ENCODE results near the gene WASHC2C.
"Not testable (repeated sequence)": the region's sequence is repeated elsewhere in the genome, so short reads cannot be mapped to it uniquely, and the experiment has no call there.

The WASHC2C gene

GRCh38 chr10:45726703-45727420 lies at the start of gene WASHC2C:
TSS of gene WASHC2C (plus strand) at chr10:45727266. CDS start at chr10:45727318, 52 bp downstream.
- peak; percentile 90 for DNase-seq (ENCODE audit: low read depth)

- not testable (repeated sequence) for DNase-seq (ENCODE audit: low read depth)
Measured at GRCh38 chr10:45678467-45678866, 48.6 kb upstream of the WASHC2C start.

GRCh38 chr10:45710200-45710796 lies 16.8 kb upstream of the WASHC2C start:
- not testable (repeated sequence) for DNase-seq (ENCODE audit: low read depth)

- not testable (repeated sequence) for DNase-seq (ENCODE audit: low read depth)
Measured at GRCh38 chr10:45711223-45711622, 15.8 kb upstream of the WASHC2C start.

- DNase-seq (ENCODE audit: low read depth): not testable (repeated sequence)
Measured at GRCh38 chr10:45717053-45717452, 10.0 kb upstream of the WASHC2C start.

GRCh38 chr10:45717642-45718041 lies 9.4 kb upstream of the WASHC2C start:
- not testable (repeated sequence) for DNase-seq (ENCODE audit: low read depth)

GRCh38 chr10:45721503-45721902 lies 5.6 kb upstream of the WASHC2C start:
- not testable (repeated sequence) for DNase-seq (ENCODE audit: low read depth)

GRCh38 chr10:45723851-45724250 lies 3.2 kb upstream of the WASHC2C start:
- DNase-seq (ENCODE audit: low read depth): not testable (repeated sequence)

- not testable (repeated sequence) for DNase-seq (ENCODE audit: low read depth)
Measured at GRCh38 chr10:45727421-45727965, 427 bp downstream of the WASHC2C start.

- not testable (repeated sequence) for DNase-seq (ENCODE audit: low read depth)
Measured at GRCh38 chr10:45734449-45734848, 7.4 kb downstream of the WASHC2C start.

GRCh38 chr10:45734867-45735266 lies 7.8 kb downstream of the WASHC2C start:
- DNase-seq (ENCODE audit: low read depth): not testable (repeated sequence)

- DNase-seq (ENCODE audit: low read depth): not testable (repeated sequence)
Measured at GRCh38 chr10:45741559-45741958, 14.5 kb downstream of the WASHC2C start.

GRCh38 chr10:45742014-45742413 lies 14.9 kb downstream of the WASHC2C start:
- not testable (repeated sequence) for DNase-seq (ENCODE audit: low read depth)

- not testable (repeated sequence) for DNase-seq (ENCODE audit: low read depth)
Measured at GRCh38 chr10:45751141-45751540, 24.1 kb downstream of the WASHC2C start.

- not testable (repeated sequence) for DNase-seq (ENCODE audit: low read depth)
Measured at GRCh38 chr10:45752210-45752609, 25.1 kb downstream of the WASHC2C start.

- not testable (repeated sequence) for DNase-seq (ENCODE audit: low read depth)
Measured at GRCh38 chr10:45753979-45754495, 27.0 kb downstream of the WASHC2C start.

- not testable (repeated sequence) for DNase-seq (ENCODE audit: low read depth)
Measured at GRCh38 chr10:45755083-45755482, 28.0 kb downstream of the WASHC2C start.

GRCh38 chr10:45756065-45756464 lies 29.0 kb downstream of the WASHC2C start:
- DNase-seq (ENCODE audit: low read depth): not testable (repeated sequence)

- DNase-seq (ENCODE audit: low read depth): not testable (repeated sequence)
Measured at GRCh38 chr10:45757661-45758396, 30.8 kb downstream of the WASHC2C start.

GRCh38 chr10:45761622-45762021 lies 34.6 kb downstream of the WASHC2C start:
- not testable (repeated sequence) for DNase-seq (ENCODE audit: low read depth)

GRCh38 chr10:45763037-45763436 lies 36.0 kb downstream of the WASHC2C start:
- DNase-seq (ENCODE audit: low read depth): not testable (repeated sequence)

- DNase-seq (ENCODE audit: low read depth): not testable (repeated sequence)
Measured at GRCh38 chr10:45768334-45768733, 41.3 kb downstream of the WASHC2C start.

Data from activated T-cell treated with anti-CD3 and anti-CD28 coated beads for 48 hours (primary cell).